Thoracic aorta (tissue), 2 donors: ENCODE data around the gene TSHZ2. TPM values are rescaled to one million over a fixed set of nuclear protein-coding genes. Genes with fewer than 3 reads are reported as not detected.

Source experiments
- ATAC-seq: fragments of 150-250 bp; one replicate; pipeline ENCODE4 v1.8.0; 2017; ENCODE audit warnings: low read depth; ENCODE audit not compliant: insufficient number of reproducible peaks, low FRiP score
- DNase-seq: peaks from one replicate; pipeline ENCODE4 v3.0.0-alpha.2; 2020; ENCODE audit warnings: low spot score
- H3K27ac ChIP-seq, 2 donors: fragments of 200-600 bp; sonication (generic); 1 replicate in 1 of 2; 2 replicates in 1 of 2; pipeline ENCODE4 v1.5.1; 2016; ENCODE audit warnings: mild to moderate bottlenecking in 2 of 2, moderate library complexity in 2 of 2
- H3K27me3 ChIP-seq: fragments of 200-600 bp; sonication (generic); replicated peaks from 2 replicates; pipeline ENCODE4 v1.6.0; 2016; ENCODE audit warnings: mild to moderate bottlenecking; ENCODE audit not compliant: insufficient read depth
- H3K36me3 ChIP-seq: fragments of 200-600 bp; sonication (generic); one replicate; pipeline ENCODE4 v1.5.1; 2016
- H3K4me1 ChIP-seq, 2 donors: fragments of 200-600 bp; sonication (generic); 1 replicate in 1 of 2; 2 replicates in 1 of 2; pipeline versions ENCODE4 v1.5.1 to v1.6.0; 2016; ENCODE audit warnings: low read depth in 2 of 2, mild to moderate bottlenecking in 1 of 2; ENCODE audit not compliant: control insufficient read depth in 1 of 2
- H3K4me3 ChIP-seq: fragments of 200-600 bp; sonication (generic); 2 replicates; pipeline ENCODE4 v1.5.1; 2016; ENCODE audit warnings: mild to moderate bottlenecking
- H3K9me3 ChIP-seq: fragments of 200-600 bp; sonication (generic); 2 replicates; pipeline ENCODE4 v1.5.1; 2016
- CTCF ChIP-seq: fragments of 200-600 bp; sonication (generic); IDR thresholded peaks from one replicate; pipeline ENCODE4 v1.5.1; 2019; ENCODE audit warnings: antibody characterized with exemption
- total RNA-seq, 2 donors: library from RNA; depleted of rRNA; stranded (reverse); fragments of >200 nt; gene quantifications; one replicate each; pipeline versions ENCODE4 v1.1.0 to v1.2.3, GENCODE V29; 2016

Gene TSHZ2
- total RNA-seq, 2 donors from 2014 or later, result 8.4 to 32.6 TPM

- ATAC-seq (no peak), DNase-seq (no peak)
- no peak overlapping the region for H3K27ac ChIP-seq
- H3K36me3 ChIP-seq, result no peaks in the 10 kb centered on the region
- H3K4me1 ChIP-seq, result no peaks in the 10 kb centered on the region
- no peaks in the 10 kb centered on the region for H3K27me3 ChIP-seq
- H3K4me3 ChIP-seq, result no peak overlapping the region
- H3K9me3 ChIP-seq, result no peaks in the 10 kb centered on the region
- TF ChIP-seq CTCF, result no peak
Observed at GRCh38 chr20:52926505-52926904, 45.7 kb upstream of the TSHZ2 start.

GRCh38 chr20:52933867-52934266, 38.3 kb upstream of the TSHZ2 start:
- H3K4me3 ChIP-seq, result no peak overlapping the region
- H3K4me1 ChIP-seq, result no peaks in the 10 kb centered on the region
- no peaks in the 10 kb centered on the region for H3K36me3 ChIP-seq
- ATAC-seq, result no peak
- no peak overlapping the region for H3K27ac ChIP-seq
- TF ChIP-seq CTCF, result no peak
- DNase-seq, result no peak
- no peaks in the 10 kb centered on the region for H3K9me3 ChIP-seq
- no peaks in the 10 kb centered on the region for H3K27me3 ChIP-seq

GRCh38 chr20:52936351-52937340, 35.5 kb upstream of the TSHZ2 start:
- DNase-seq (no peak), ATAC-seq (no peak)
- no peak for TF ChIP-seq CTCF
- no peaks in the 10 kb centered on the region for H3K9me3 ChIP-seq
- H3K27me3 ChIP-seq, result no peaks in the 10 kb centered on the region
- no peaks in the 10 kb centered on the region for H3K4me1 ChIP-seq
- no peak overlapping the region for H3K4me3 ChIP-seq
- H3K27ac ChIP-seq, result no peak overlapping the region
- H3K36me3 ChIP-seq, result no peaks in the 10 kb centered on the region

- ATAC-seq (no peak), DNase-seq (no peak)
- Histone ChIP-seq H3K27me3 (no peaks in the 10 kb centered on the region), H3K4me1 (no peaks in the 10 kb centered on the region), H3K9me3 (no peaks in the 10 kb centered on the region), H3K4me3 (no peak overlapping the region), H3K27ac (no peak overlapping the region), H3K36me3 (no peaks in the 10 kb centered on the region)
- TF ChIP-seq CTCF, result no peak
Observed at GRCh38 chr20:52937591-52938100, 34.5 kb upstream of the TSHZ2 start.

- TF ChIP-seq CTCF, result no peak
- H3K27me3 ChIP-seq, result no peaks in the 10 kb centered on the region
- H3K4me1 ChIP-seq, result no peaks in the 10 kb centered on the region
- no peak for ATAC-seq
- H3K9me3 ChIP-seq, result no peaks in the 10 kb centered on the region
- DNase-seq, result no peak
- H3K36me3 ChIP-seq, result no peaks in the 10 kb centered on the region
- H3K4me3 ChIP-seq, result no peak overlapping the region
- no peak overlapping the region for H3K27ac ChIP-seq
Observed at GRCh38 chr20:52939141-52939540, 33.0 kb upstream of the TSHZ2 start.
